Measurements from ENCODE around the gene PTPRM.

PTPRM gene

DNA sequence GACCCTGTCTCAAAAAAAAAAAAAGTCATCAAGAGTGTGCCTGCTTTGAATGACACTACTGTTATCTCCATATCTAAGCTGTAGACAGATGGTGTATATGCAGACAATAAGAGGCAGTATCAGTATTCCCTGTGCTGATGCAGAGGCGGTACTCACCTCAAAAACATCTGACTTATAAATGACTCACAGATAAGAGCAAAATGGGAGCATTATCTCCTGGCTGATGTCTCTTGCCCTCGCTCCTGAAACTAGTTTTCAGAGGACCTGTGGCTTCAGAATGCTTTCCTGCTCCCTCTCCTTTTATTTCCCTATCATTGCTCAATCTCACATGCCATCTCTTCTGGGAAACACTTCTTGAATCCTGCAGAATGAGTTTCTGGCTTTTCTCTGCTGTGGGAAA lies 289.6 kb downstream of the PTPRM start:
- DNase-seq (ENCODE audit: low read depth), result peak; percentile 35

DNA sequence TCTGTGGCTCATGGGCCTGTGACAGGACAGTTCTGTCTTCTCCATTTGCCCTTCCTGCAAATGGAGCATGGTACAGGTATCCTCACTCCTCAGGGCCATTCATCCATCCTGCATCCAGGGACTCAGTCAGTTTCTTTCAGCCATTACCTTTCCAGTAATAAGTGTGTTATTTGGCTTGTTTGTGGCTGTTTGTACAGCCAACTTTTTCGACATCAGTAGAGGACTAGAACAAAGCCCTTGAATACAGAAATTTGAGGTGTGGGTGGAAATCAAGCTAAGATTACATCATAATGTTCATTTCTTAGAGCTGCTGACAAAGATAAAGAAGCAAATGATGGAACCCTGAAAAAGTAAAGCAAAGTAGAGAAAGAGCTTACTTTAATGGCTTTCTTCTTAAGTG lies 290.4 kb downstream of the PTPRM start:
- DNase-seq (ENCODE audit: low read depth), result no peak

DNA sequence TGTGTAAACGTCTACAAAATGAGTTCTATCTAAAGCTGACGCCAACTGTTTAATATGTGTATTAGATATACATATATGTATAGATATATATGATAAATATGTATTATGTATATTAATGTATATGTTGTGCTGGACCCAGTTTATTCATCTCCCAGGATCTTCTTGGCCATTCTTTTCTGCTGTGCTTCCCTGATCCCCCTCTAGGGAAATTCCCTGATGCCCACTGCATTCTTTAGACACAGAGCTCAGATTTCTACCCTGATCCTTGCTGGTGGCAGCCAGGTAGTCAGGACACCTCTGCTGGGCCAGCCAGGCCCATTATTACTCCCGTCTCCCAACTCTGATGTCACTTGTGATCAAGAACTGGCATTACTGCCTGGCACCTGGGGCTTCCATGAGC lies 292.0 kb downstream of the PTPRM start:
- no peak for DNase-seq (ENCODE audit: low read depth)

DNA sequence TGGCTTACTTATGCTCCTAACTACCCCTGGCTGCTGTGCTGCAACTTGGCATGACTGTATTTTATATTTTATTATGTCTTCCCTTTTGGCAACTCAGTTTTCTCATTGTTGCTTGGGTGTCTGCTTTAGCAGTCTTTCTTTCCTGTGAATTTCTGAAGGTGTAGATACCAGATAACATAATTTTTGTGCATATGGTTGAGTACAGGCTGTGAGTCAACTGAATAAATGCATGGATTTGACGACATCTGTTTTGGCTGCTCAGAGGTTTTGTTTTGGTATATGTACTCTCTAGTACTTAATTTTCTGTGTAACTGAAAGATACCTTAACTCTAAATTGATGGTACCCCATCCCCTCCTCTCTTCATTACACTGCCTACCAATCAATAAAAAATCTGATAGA lies 303.1 kb downstream of the PTPRM start:
- DNase-seq (ENCODE audit: low read depth), result no peak

DNA sequence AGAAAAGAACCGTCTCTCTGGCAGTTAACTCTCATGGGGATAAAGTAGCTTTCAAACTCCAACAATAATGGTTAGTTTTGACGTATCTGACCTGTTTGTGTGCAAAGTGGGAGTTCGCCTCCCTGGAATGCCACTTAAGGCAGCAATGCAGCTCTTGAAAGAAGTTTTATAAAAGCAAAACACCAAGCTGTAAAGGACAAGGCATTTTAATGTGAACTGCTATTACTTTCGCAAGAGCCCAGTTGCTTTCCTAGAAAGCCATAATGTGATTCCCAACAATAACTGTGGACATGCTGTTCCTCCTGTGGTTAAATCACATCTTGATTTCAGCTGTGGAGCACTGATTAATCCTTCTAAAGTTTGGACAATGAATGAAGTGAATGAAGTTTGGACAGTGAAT lies 303.7 kb downstream of the PTPRM start:
- DNase-seq (ENCODE audit: low read depth), result no peak

DNA sequence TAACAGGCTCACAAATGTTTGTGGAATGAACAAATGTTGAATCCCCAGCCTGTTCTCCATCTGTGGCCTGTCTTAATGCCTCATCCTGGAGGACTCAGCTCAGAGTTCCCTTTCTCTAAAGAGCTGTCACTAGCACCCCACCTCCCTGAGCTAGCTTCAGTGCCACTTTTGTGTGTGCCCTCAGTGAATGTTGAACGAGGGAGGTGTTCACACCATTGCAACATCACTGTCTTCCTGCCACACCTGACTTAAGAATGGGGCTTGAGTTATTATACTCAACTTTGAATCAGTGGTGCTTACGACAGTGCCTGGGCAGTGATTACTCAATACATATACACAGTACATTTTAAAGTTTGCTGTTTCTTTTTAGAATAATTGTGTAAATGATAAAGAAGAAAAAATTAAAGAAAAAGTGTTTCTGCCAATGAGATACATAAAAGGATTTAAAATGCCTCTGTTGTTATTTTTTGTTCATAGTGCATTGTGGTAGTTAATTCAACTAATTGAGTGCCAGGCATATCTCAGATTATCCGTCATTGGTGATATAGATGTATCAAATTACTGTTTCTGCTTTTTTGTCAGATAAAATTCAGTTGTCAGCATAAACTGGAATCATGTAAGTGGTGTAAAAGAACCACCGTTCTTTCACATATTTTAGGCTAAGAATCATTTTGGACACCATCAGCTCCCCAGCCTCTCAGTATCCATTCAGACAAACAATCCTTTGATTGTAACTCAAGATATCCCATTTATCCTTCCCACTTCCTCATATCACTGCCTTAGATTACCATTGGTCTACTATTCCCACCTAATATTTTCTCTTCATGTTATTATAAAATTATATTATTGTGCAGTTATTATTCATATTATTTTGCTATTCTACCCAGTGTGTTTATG lies 304.7 kb downstream of the PTPRM start:
- no peak for DNase-seq (ENCODE audit: low read depth)

DNA sequence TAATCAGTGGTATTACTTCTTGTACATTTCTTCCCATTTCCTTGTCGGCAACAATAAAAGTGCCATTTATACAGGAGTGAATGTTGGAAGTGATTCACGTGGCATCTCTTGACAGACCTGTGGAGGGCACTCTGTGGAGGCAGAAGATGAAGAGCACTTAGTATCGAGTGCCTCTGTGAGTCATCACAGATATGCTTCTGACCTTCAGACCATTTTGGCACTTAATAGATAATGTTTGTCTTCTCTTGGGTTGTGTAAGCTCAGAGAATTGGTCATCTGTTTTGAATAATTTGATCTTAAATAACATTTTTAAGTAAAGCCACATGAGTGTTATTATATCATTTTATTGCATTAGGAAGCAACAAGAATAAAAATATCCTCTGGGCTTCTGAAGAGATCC lies 305.5 kb downstream of the PTPRM start:
- DNase-seq (ENCODE audit: low read depth), result peak; percentile 76

DNA sequence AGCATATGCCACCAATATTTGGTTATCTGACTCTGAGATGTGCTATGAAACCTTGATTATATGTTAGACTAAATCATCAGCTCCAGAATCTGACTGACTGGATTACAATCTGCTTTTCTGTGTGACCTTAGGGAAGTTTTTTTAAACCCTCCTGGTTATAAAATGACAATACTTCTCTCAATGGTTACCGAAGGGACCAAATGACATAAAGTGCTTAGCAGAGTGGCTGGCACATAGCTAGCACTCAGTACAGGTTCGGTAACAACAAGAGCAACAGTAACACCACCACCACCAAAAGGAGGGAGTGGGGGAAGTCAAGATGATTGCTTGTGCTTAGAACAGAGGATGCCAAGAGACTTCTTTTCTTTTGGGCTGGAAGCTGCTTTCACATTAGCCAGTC lies 306.2 kb downstream of the PTPRM start:
- no peak for DNase-seq (ENCODE audit: low read depth)

DNA sequence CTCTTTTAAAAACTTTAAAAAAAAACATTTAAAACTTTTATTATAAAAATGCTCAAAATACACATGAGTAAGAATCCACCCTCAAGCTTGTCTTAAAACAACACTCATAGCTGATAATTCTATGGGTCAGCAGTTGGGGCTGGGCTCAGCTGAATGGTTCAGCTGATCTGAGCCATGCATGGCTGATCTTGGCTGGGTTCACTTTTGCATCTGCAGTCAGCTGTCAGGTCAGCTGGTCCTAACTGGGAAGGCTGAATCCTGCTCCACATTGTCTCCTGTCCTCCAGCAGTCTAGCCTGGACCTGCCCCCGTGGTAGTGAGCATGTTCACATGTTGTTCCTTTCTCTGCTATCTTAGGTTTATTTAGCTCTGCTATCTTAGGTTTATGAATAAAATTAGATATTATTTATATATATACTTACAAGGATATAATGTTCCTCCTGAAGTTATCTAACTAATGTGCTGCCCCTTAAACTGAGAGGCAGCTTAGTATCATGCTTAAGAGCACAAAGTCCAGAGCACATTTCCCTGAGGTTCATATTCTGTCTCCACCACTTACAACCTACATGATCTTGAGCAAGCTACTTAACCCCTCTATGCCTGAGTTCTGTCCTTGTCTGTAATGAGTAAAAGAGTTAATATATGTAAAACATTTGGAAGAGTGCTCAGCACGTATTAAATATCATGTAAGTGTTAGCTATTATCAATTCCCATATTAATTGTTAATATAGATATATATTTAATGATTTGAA lies 309.4 kb downstream of the PTPRM start:
- no peak for DNase-seq (ENCODE audit: low read depth)

DNA sequence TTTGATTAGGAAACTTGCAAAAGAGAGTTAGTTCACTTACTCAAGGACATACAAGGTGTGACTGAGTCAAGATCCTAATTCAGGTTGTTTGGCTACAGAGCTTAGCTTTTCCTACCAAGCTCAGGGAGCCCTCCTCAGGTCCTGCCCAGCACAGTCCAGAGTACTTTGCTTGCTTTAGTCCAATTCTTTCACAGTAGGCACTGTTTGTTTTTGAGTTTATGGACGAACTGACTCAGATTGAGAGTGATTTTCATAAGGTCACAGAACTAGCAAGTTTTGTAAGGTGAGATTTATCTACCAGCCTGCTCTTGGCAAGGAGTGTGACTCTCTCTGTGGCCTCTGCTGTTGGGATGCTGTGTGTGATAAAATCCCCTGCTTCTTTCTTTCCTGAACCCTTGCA lies 310.5 kb downstream of the PTPRM start:
- no peak for DNase-seq (ENCODE audit: low read depth)

DNA sequence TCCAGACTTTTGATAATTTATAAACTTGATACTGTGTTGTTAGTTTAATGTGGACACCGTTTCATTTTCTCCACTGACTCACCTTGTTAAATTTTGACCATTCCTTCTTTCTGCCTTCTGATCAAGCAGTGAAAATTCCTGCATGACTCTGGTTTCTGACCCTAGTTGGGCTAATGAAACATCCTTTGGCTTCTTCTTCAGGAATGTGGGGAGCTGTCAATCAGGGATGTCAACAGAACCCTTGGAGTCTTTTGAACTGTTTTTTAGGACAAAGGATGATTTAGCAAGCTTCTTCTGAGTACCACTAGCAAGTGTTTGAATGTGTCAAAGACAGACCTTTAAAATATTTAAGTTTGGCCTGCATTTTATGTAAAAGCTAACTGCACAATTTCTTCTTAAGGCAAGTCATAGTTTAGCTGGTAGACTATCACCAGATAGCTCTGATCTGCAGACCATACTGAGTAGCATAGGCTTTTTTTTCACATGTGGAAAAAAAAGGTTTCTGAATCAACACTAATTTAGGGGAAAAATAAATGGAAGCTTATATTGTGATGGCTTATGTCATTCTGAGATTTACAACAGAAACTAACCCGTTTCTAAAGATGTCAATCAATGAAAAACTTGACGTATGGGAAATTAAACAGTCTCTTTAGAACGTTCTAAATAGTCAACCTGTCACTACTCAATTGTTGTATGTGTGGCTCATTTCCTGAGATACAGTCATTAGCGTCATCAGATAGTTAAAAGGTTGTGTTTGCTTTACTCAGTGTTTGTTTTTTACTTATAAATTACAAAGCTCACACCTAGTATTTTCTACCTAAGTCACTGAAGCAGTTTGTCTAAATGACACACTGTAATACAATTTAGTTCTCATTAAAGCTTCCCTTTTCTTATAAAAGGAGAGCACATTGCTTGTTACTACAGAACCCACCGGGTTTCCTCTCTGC lies 311.4 kb downstream of the PTPRM start:
- peak; percentile 17 for DNase-seq (ENCODE audit: low read depth)

DNA sequence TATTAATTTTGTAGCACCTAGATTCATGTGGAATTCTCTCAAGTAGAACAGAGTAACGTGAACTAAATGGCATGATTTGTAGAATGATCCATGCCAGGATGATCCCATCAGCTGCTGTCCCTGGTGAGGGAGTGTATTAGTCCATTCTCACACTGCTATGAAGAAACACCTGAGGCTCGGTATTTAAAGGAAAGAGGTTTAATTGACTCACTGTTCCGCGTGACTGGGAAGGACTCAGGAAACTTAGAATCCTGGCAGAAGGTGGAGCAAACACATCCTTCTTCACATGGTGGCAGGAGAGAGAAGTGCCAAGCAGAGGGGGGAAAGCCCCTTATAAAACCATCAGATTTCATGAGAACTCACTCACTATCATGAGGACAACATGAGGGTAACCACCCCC lies 312.6 kb downstream of the PTPRM start:
- DNase-seq (ENCODE audit: low read depth), result no peak

DNA sequence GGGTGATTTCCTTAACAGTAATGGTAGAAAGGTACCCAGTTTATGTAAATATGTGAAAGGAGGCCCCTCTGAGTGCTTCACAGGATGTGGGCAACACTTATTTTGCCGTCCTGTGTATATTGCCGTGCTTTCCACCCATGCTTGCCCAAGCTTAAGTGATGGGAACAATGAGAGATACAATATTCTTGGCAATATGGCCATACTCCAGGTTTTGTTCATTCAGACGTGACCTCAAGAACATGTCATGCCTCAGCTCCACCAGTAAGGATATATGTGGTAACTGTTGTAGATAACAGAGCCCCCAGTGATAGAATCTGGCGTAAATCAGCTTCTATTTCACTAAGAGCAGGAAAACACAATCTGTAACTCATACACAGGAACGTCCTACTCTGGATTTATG lies 318.7 kb downstream of the PTPRM start:
- DNase-seq (ENCODE audit: low read depth), result no peak

DNA sequence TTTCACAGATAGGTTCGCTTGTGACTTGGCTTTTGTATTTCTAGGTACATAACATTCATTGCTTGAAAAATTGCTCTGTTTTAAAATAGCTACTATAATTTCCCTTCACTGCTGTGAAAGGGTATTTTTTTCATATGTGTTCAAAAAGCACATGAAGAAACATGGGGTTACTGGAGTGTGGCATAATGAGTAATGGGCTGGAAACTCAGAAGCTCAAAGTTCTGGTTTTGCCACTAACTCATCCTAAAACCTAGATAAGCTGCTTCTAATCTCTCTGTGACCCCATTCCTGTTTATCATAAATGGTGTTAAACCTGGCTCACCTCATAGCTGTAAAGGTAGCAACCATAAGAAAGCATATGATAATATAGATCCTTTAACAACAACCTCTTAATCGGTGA lies 319.3 kb downstream of the PTPRM start:
- no peak for DNase-seq (ENCODE audit: low read depth)

DNA sequence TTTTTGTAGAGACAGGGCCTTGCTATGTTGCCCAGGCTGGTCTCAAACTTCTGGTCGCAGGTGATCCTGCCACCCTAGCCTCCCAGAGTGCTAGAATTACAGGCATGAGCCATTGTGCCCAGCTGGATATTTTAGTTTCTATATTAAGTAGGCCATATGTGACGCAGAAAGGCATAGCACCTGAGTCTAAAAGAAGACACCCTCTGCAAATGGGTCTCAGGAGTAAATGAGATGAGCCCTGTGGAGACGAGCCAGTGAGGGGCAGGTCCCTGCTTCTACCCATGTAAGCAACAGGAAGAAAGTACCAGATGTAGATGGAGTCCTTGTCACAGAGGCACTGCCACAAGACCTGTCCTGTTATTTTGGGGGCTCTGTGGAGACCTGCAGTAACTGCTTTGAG lies 322.4 kb downstream of the PTPRM start:
- DNase-seq (ENCODE audit: low read depth), result no peak

DNA sequence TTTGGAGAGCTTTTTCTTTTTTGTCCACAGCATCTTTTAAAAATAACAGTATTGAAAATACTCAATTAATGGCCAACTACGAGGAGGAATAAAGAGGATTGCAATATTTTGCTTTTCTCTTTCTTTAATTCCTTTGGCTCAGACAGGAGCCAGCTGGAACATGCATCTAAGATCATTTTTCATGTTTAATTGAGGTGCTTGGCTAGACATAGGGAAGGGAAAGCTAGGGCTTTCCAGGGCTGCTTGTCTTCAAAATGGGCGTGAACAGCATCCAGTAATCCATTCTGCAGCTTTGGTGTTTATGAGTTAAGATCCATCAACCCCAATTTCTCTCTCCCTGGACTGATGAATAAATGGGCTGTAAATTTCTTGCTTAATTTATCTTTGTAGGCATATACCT lies 323.0 kb downstream of the PTPRM start:
- no peak for DNase-seq (ENCODE audit: low read depth)

DNA sequence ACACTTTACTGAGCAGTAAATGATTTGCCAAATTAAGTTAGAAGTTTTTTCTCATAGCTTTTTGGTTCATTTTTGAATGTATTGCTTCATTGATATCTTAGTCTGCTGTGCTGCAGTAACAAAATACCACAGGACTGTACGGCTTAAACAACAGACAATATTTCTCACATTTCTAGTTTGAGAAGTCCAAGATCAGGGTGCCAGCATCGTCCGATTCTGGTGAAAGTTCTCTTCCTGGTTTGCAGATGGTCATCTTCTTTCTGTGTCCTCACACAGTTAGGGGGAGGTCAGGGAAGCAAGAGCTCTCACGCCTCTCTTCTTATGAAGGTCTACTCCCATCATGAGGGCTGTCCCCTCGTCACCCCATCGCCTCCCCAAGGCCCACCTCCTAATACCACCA lies 325.4 kb downstream of the PTPRM start:
- DNase-seq (ENCODE audit: low read depth), result no peak

DNA sequence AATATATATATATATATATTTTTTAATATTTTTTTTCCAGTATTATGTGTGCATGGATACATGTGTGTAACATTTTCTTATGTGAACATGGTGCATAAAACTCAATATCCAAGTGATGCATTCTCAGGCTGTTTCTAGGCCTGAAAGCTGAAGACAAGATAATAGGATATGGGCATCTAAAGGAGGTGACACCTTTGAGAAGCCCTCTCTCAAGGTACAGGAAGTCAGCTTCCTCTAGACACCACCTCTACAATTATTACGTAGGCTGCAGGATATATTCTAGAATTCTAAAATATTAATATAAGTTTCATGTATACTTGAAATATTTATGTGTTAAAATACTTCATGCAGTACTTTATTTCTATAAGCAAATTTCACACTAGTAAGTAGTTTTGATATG lies 327.5 kb downstream of the PTPRM start:
- no peak for DNase-seq (ENCODE audit: low read depth)

DNA sequence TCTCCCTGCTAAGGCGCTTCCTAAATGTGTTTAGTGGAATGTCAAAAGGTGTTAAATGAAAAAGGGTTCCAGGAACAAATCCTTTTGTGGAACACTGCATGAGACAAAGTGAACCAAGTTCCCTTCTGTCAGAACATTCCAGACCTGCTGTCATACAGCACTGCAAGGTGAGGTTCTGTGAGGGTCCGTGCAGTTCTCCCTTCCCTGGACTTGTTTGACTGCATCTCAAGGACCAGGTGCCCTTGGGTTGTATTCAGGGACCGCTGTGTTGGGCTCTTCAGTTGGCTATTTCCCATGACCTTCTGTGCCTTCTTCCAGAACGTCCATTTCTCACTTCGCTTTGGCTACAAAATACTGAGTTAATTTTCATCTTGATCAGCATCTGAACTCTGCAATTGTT lies 328.2 kb downstream of the PTPRM start:
- no peak for DNase-seq (ENCODE audit: low read depth)

DNA sequence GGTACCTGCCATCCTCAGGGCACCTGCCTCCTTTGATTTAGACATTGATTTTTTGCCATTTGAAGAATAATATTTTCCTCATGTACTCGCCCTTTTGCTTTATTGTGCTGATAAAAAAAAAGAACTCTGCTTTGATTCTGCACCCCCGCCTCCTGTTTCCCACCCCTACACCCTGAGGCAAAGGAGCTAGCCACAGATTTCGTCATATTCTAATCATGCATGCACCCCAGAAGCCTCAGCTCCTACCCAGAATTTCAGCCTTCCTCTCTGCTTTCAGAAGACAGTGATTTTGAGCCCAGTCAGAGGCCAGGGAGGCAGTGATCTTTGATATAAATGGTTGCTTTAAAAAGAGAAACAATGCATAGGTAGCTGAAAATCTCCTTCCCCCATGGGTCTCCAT lies 329.0 kb downstream of the PTPRM start:
- DNase-seq (ENCODE audit: low read depth), result peak; percentile 51

DNA sequence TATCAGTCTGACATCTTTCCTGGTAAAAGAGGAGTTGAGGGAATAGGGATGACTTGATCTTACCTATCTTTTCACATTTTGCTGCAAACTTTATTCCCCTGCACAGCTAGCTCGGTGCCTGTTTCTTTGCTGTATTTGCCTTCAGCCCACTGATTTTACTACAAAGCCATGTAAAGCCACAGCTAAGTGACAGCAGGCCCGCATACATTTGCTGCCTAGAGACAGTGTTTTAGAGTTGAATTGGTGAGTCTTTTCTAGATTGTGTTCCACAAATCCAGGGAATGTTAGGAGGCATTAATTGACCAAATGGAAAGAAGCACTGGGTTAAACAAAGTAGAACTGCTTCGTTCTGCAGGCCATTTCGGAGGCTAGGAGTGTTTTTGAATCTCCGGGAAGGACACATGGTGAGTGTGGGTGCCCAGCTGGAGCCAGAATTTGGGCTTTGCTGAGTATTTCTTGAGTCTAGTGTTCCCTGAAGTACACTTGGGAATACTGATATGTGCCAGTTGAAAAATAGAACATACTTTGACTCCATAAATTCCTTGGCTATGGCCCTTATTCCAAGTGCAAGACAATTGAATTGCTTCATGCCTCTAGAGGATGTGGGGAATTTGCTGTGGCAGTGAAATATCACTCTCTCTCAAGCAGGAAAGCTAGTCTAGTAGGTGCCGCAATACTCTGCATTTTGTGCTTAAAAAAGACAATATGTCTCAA lies 329.8 kb downstream of the PTPRM start:
- DNase-seq (ENCODE audit: low read depth), result no peak

DNA sequence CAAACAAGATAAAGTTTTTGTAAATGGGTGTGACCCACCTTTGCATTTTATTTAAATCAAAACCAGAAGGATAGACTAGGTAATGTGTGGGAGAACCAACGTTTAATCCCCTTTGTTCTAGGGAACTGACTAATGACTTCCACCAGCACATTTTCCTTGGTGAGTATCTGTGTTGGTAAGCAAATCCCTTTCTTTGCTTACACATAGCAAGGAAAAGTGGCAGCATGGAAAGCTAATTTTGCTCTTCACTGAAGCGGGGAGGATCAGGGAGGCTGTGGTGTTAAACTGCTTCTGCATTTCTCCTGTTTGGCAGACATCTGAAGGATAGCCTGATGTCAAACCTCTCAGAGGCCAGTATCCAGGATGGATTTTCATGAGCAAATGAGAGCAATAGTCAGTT lies 331.1 kb downstream of the PTPRM start:
- DNase-seq (ENCODE audit: low read depth), result no peak

Data from ELR (cell line).